LNCaP clone FGC (cell line): ENCODE measurements around the gene SUOX.
"Not testable (repeated sequence)": the region's sequence is repeated elsewhere in the genome, so short reads cannot be mapped to it uniquely, and the experiment has no call there.

Experiments used
- DNase-seq: peaks from one replicate; pipeline ENCODE4 v3.0.0-alpha.2; 2011; ENCODE audit warnings: low read depth
- H3K4me3 ChIP-seq: 2 replicates; pipeline ENCODE4 v1.5.1; 2011; ENCODE audit warnings: mild to moderate bottlenecking, low read depth, low read length, control low read depth
- TF ChIP-seq, protein P1 (sequence below): IDR thresholded peaks from 2 replicates; pipeline ENCODE4 v1.5.1; 2012; ENCODE audit warnings: mild to moderate bottlenecking; ENCODE audit not compliant: control insufficient read depth, insufficient read depth; ENCODE audit errors: extremely low read depth

SUOX gene

DNA sequence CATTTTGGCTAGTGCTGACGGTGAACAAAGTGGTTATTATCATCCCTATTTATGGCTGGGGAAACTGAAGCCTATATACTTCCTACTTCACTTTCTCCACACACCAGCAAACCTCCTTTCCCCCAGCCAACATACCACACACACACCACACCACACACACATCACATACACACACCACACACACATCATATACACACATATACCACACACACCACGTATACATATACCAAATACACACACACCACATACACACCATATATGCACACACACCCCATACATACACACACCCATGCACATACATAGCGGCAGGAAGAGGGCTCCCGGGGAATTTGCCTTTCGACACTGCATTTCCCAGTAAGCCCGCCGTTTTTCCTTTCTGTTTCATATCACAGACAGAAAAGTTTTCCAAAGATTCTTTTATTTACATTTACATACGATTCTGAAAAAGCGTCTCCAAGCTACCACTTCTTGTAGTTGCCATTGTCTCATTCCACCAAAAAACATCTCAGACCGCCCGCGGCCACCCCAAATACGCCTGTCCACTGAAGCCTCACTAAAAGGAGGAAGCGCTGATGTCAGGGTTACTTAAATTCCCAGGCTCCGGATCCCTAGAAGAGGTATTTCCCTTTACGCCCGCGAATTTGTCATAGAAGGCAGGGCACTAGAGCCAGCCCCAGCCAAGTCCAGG lies 24.0 kb upstream of the SUOX start:
- DNase-seq: no peak
- peak overlapping the region; percentile 73 for H3K4me3 ChIP-seq
- TF ChIP-seq, protein P1, sequence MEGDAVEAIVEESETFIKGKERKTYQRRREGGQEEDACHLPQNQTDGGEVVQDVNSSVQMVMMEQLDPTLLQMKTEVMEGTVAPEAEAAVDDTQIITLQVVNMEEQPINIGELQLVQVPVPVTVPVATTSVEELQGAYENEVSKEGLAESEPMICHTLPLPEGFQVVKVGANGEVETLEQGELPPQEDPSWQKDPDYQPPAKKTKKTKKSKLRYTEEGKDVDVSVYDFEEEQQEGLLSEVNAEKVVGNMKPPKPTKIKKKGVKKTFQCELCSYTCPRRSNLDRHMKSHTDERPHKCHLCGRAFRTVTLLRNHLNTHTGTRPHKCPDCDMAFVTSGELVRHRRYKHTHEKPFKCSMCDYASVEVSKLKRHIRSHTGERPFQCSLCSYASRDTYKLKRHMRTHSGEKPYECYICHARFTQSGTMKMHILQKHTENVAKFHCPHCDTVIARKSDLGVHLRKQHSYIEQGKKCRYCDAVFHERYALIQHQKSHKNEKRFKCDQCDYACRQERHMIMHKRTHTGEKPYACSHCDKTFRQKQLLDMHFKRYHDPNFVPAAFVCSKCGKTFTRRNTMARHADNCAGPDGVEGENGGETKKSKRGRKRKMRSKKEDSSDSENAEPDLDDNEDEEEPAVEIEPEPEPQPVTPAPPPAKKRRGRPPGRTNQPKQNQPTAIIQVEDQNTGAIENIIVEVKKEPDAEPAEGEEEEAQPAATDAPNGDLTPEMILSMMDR: no peak

- TF ChIP-seq, protein P1: no peak
- peak; percentile 100 for DNase-seq
- peak within 1 kb of the TSS; percentile 93 for H3K4me3 ChIP-seq
Observed at GRCh38 chr12:55973599-55974307, 23.3 kb upstream of the SUOX start, which contains the start of gene RAB5B. RAB5B (plus strand) TSS chr12:55974078; CDS start chr12:55986961, 12,883 bp downstream.

- no peak for DNase-seq
- H3K4me3 ChIP-seq: peak overlapping the region; percentile 93
- TF ChIP-seq, protein P1: no peak
Observed at GRCh38 chr12:55974308-55974730, 22.8 kb upstream of the SUOX start.

- no peak overlapping the region for H3K4me3 ChIP-seq
- no peak for DNase-seq
- TF ChIP-seq, protein P1: no peak
Observed at GRCh38 chr12:55978393-55978792, 18.7 kb upstream of the SUOX start.

- H3K4me3 ChIP-seq: no peak overlapping the region
- DNase-seq: no peak
- TF ChIP-seq, protein P1: no peak
Observed at GRCh38 chr12:55979069-55979468, 18.0 kb upstream of the SUOX start.

GRCh38 chr12:55981882-55982281 lies 15.2 kb upstream of the SUOX start:
- not testable (repeated sequence) for DNase-seq, H3K4me3 ChIP-seq

- TF ChIP-seq, protein P1: no peak
- H3K4me3 ChIP-seq: no peak overlapping the region
- DNase-seq: no peak
Observed at GRCh38 chr12:55982319-55982936, 14.6 kb upstream of the SUOX start.
